GM10847 (cell line): ENCODE results near the gene ADSL.

ENCODE experiments used
- POLR2A ChIP-seq: IDR thresholded peaks from 2 replicates; pipeline ENCODE4 v1.6.1; 2011; ENCODE audit not compliant: insufficient read length; ENCODE audit errors: extremely low read depth

The ADSL gene

DNA sequence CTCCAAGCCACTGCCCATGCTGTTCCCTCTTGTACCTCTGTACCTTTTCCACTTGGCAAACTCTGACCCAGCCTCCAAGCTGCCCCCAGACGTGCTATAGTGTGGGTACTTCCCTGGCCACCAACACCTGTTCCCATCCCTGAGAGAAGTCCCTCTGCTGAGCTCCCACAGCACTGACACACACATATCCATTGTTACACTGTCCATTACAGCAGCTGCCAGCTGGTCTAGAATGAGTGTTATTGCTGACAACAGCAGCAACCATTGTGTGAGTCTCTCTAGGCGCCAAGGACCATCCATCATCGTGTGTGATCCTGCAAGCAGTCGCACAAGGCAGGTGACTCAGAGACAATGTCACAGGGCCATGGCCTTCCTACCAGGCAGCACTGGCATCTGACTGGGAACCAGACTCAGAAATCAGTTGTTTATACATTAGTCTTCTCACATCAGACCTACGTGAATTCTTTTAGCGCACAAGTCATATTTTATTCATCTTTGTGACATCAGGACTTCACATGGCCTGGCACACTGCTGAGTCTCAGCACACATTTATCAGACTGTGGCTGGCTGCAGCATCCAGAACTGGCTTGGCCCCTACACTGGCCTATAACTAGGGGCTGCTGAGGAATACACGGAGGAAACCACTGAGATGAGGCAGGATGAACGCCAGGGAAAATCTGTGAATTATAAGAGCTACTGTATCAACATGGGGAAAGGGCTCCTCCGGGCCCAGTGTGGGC lies 80.5 kb downstream of the ADSL start:
- TF ChIP-seq POLR2A: no peak

- TF ChIP-seq POLR2A: no peak
Measured at GRCh38 chr22:40428796-40429195, 82.5 kb downstream of the ADSL start.

DNA sequence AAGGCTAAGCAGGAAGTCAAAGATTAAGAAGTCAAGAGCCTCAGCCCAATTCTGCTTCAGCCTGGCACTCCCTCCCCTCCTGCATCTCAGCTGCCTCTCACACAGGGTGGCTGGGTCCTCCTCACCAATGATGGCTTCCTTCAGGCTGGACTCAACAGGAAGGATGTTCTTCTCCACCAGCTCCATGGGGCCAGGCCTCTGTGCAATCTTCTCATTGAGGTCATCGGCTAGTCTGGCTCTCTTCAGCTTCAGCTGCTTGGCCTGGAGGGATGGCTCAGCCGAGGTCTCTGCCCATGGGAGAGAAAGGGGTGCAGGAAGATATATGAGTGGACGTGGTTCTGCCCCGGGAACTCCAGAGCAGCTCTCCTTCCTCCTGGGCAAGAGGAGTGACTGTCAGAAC lies 83.2 kb downstream of the ADSL start:
- TF ChIP-seq POLR2A: no peak

DNA sequence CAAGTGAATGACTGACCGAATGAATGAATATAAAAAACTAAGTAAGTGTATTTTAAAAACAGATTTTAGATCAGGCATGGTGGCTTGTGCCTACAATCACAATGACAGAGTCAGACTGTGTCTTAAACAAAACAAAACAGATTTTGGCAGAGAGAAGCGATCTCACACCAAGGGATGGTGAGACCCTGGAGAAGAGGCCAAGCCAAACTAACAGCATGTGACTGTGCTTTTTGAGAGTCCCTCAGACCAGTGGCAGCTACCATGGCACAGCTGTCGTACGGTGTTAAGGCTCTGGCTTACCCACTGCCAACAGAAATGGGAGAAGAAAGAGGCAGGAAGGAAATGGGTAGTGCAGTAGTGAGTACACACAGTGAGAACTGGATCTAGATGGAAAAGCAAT lies 84.7 kb downstream of the ADSL start:
- TF ChIP-seq POLR2A: no peak

DNA sequence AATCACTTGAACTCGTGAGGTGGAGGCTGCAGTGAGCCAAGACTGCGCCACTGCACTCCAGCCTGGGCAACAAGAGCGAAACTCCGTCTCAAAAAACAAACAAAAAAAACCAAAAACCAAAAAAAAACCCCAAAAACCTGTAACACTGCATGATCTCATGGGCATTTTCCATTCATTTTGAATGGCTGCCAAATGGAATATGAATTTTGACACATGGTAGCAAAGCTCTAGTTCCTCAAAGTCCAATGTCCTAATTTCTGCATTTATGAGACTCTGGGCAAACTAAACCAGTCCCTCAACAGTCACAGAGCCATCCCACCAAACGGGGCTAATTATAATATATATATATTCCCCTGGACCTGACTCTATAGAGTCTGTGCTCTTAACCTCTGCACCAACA lies 85.9 kb downstream of the ADSL start:
- TF ChIP-seq POLR2A: no peak

DNA sequence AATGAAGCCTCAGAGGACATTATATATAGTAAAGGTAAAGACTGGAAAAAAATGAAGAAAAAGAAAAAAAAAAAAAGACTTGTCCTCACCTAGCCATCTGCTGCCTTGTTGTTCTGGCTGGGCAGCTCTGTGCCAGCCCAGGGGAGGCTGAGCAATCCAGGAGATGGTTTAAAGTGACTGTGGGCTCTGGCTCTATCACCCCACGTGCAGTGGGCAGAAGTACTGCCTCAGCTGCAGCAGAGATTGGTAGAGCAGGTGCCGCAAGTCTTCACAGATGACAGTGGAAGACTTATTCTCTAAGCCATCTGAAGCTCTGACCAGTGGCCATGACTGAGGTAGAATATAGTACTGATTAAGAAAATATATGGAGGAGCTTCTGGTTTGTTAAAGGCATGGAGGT lies 86.3 kb downstream of the ADSL start:
- no peak for TF ChIP-seq POLR2A

DNA sequence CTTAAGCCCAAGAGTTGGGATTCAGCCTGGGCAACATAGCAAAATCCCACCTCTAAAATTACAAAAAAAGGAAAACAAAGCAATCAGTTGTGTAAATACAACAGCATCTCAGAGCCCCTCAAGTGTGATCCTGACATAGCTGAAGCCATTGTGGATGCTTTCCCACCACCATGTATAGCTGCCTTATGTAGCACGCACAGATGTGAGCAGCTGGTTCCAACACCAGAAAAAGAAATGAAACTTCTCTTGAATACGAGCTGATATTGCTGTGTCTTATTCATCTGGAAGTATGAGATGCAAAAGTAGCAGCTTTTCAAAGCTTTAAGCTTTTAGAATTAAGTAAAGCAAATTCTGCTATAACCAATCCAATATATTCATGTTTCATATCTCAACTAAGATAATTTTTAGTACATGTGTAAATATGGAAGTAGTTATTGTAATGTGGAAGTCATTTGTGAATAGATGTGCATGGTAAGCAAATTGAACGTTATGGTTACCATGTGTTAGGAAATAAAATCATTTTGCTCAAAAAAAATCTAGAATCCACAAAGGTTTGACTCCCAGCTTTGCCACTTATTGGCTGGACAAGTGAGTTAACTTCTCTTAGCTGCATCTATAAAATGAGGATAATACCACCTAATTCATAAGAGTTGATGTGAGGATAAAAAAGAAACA lies 87.3 kb downstream of the ADSL start:
- no peak for TF ChIP-seq POLR2A

DNA sequence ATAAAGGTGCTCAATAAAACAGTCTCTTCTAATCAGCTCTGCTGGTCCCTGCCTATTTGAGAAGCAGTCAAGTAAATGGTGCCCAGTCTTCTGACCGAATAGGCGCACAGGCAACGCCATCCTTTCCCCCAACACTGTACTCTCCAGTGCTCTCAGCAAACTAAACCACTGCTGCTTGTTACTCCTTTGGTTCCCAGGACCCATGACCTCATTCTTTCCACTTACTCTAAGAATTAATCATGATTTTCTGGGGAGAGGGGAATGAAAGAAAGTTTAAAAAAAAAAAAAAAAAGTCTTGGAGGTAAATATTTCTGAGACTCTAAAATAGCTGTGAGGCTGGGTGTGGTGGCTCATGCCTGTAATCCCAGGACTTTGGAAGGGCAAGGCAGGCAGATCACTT lies 87.8 kb downstream of the ADSL start:
- no peak for TF ChIP-seq POLR2A

- TF ChIP-seq POLR2A: no peak
Measured at GRCh38 chr22:40434745-40435144, 88.4 kb downstream of the ADSL start.

DNA sequence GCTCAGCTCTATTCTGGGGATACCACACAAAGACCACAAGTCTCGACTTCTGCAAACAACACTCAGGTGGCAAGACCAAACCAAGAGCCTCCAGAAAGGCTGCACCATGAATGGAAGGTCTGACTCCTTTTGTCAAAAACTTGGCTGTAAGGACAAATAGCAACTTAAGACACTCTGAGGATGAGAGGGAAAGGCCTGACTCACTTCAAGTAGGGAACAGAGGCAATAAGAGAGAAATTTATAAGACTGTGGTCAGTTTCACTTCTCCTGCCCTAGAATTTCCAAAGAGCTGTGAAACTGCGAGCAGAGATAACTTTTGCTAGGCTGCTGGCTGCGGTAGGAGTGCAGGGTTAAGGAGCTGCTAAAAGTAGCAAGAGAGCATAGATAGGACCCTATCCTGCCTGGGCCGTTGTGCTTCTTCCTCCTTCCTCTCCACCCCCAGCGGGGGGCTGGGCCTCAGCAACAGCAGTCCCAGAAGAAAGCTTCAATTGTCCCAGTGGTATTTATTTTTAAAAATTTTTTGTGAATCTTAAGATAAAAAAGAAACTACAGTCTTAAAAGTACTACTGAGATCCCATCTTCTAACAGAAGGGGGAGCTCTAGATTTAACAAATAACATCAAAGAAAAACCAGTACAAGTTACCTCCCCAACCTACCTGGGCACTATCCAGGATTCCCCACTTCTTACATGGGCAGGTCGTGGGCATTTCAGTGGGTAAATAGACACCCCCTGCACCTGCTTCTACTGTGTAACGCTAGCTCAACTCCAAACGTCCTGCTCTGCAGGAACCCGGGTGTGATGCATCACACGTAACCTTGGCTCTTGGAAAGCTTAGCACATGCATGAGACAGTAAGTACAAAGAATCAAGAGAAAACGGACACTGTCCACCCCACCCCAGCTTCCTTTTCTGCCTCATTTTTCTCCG lies 90.5 kb downstream of the ADSL start:
- TF ChIP-seq POLR2A: no peak
